ENCODE measurements around the gene PAX7.

- no peak for TF ChIP-seq POLR2A (IDR thresholded peaks at IDR 0.05)
- TF ChIP-seq, protein P1, sequence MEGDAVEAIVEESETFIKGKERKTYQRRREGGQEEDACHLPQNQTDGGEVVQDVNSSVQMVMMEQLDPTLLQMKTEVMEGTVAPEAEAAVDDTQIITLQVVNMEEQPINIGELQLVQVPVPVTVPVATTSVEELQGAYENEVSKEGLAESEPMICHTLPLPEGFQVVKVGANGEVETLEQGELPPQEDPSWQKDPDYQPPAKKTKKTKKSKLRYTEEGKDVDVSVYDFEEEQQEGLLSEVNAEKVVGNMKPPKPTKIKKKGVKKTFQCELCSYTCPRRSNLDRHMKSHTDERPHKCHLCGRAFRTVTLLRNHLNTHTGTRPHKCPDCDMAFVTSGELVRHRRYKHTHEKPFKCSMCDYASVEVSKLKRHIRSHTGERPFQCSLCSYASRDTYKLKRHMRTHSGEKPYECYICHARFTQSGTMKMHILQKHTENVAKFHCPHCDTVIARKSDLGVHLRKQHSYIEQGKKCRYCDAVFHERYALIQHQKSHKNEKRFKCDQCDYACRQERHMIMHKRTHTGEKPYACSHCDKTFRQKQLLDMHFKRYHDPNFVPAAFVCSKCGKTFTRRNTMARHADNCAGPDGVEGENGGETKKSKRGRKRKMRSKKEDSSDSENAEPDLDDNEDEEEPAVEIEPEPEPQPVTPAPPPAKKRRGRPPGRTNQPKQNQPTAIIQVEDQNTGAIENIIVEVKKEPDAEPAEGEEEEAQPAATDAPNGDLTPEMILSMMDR (IDR thresholded peaks at IDR 0.05) = no peak
Measured at GRCh38 chr1:18719786-18720451, 89.3 kb downstream of the PAX7 start.
